K562 (cell line): ENCODE data around the gene PODN. TPM values are rescaled to one million over a fixed set of nuclear protein-coding genes. Genes with fewer than 3 reads are reported as not detected.

Experiments used
- ADNP ChIP-seq: fragments of 200-800 bp; sonication (Bioruptor generic); IDR thresholded peaks from 2 replicates; pipeline ENCODE4 v1.6.1; 2016; ENCODE audit warnings: missing genetic modification characterization, missing compliant biosample characterization
- BRD9 ChIP-seq: fragments of 450-650 bp; IDR thresholded peaks from 2 replicates; pipeline ENCODE4 v1.6.1; 2018; ENCODE audit warnings: low read depth; ENCODE audit not compliant: partially characterized antibody
- CBX8 ChIP-seq: fragments of 200-600 bp; sonication (generic); IDR thresholded peaks from 2 replicates; pipeline ENCODE4 v1.6.1; 2012; ENCODE audit warnings: borderline replicate concordance, mixed run types, low read depth, mild to moderate bottlenecking, moderate library complexity, mixed read lengths, low read length, control low read depth, inconsistent platforms; ENCODE audit not compliant: poor library complexity, severe bottlenecking; ENCODE audit errors: extremely low read depth
- CREB3 ChIP-seq: fragments of 450-650 bp; conservative IDR thresholded peaks from 2 replicates; pipeline ENCODE4 v1.6.1; 2016; ENCODE audit warnings: missing genetic modification characterization, low read depth, mild to moderate bottlenecking, missing compliant biosample characterization, moderate library complexity
- EZH2 ChIP-seq: IDR thresholded peaks from 2 replicates; pipeline ENCODE4 v1.6.1; 2012; ENCODE audit warnings: low read depth, mild to moderate bottlenecking, inconsistent platforms, low read length, borderline replicate concordance
- HDAC1 ChIP-seq, 2 experiments: fragments of 450-650 bp; IDR thresholded peaks; 2 replicates each; pipeline ENCODE4 v1.6.1; 2016 to 2017; ENCODE audit warnings: inconsistent platforms in 1 of 2, mild to moderate bottlenecking in 1 of 2, moderate library complexity in 1 of 2
- HMBOX1 ChIP-seq: sonication (generic); IDR thresholded peaks from 2 replicates; pipeline ENCODE4 v1.6.1; 2016
- HOMEZ ChIP-seq: fragments of 250-450 bp; sonication (Bioruptor Pico); IDR thresholded peaks from 2 replicates; pipeline ENCODE4 v1.4.0; 2020; ENCODE audit warnings: mild to moderate bottlenecking, moderate library complexity
- HSF4 ChIP-seq: fragments of 250-450 bp; sonication (Bioruptor Pico); IDR thresholded peaks from 2 replicates; pipeline ENCODE4 v2.1.2; 2022; ENCODE audit warnings: mild to moderate bottlenecking, moderate library complexity, borderline replicate concordance
- MCM5 ChIP-seq: fragments of 450-650 bp; IDR thresholded peaks from 2 replicates; pipeline ENCODE4 v1.6.1; 2016; ENCODE audit warnings: low read depth
- POLR2B ChIP-seq: fragments of 450-650 bp; IDR thresholded peaks from 2 replicates; pipeline ENCODE4 v1.6.1; 2018; ENCODE audit warnings: low read depth; ENCODE audit not compliant: partially characterized antibody
- POLR3G ChIP-seq: IDR thresholded peaks from 2 replicates; pipeline ENCODE4 v1.6.1; 2011; ENCODE audit not compliant: insufficient read length, insufficient replicate concordance; ENCODE audit errors: extremely low read depth
- PPARD ChIP-seq: fragments of 250-450 bp; sonication (Bioruptor Pico); IDR thresholded peaks from 2 replicates; pipeline ENCODE4 v1.8.0; 2022; ENCODE audit warnings: inconsistent platforms, mild to moderate bottlenecking, moderate library complexity
- RBBP5 ChIP-seq: fragments of 200-600 bp; sonication (generic); IDR thresholded peaks from 2 replicates; pipeline ENCODE4 v1.6.1; 2012; ENCODE audit warnings: borderline replicate concordance, mild to moderate bottlenecking, low read length, control low read depth, inconsistent platforms; ENCODE audit not compliant: insufficient read depth, poor library complexity, severe bottlenecking
- STAT5A ChIP-seq: IDR thresholded peaks from 2 replicates; pipeline ENCODE4 v1.6.1; 2012; ENCODE audit warnings: low read length, inconsistent platforms, borderline replicate concordance
- TEAD1 ChIP-seq, 2 experiments: fragments of 450-650 bp in 1 of 2; sonication (generic) in 1 of 2; formaldehyde crosslinking; IDR thresholded peaks; 2 replicates each; pipeline versions ENCODE4 v1.4.0 to v1.8.0; 2020 to 2022; ENCODE audit warnings: mild to moderate bottlenecking in 2 of 2, missing genetic modification reagents in 1 of 2
- XRCC5 ChIP-seq: fragments of 200-400 bp; formaldehyde crosslinking; IDR thresholded peaks from 2 replicates; pipeline ENCODE4 v1.6.1; 2017; ENCODE audit warnings: low read depth, mild to moderate bottlenecking, low read length
- ZNF589 ChIP-seq: fragments of 200-800 bp; sonication (Bioruptor generic); IDR thresholded peaks from 2 replicates; pipeline ENCODE4 v1.6.1; 2016; ENCODE audit warnings: low read depth, missing genetic modification characterization, missing compliant biosample characterization
- ZNF717 ChIP-seq: fragments of 250-450 bp; sonication (Bioruptor Pico); IDR thresholded peaks from 2 replicates; pipeline ENCODE4 v1.5.0; 2021
- ZNF76 ChIP-seq: fragments of 250-450 bp; sonication (Bioruptor Pico); IDR thresholded peaks from 2 replicates; pipeline ENCODE4 v1.4.0; 2020; ENCODE audit warnings: mild to moderate bottlenecking, moderate library complexity, borderline replicate concordance
- ZNF830 ChIP-seq: fragments of 250-450 bp; sonication (Bioruptor Pico); IDR thresholded peaks from 2 replicates; pipeline ENCODE4 v1.5.0; 2021; ENCODE audit warnings: mild to moderate bottlenecking
- polyA plus RNA-seq, 8 experiments: library from polyadenylated mRNA; depleted of rRNA in 4 of 8; stranded (reverse) in 5 of 8; unstranded in 3 of 8; fragments of >200 nt; fragmentation: Nextera tagmentation in 2 of 8; fragmentation: Illumina TruSeq in 1 of 8; extraction: Ambion mirVana in 2 of 8; extraction: Trizol in 1 of 8; gene quantifications; 2 replicates each; pipeline versions ENCODE4 v1.2.1 to v1.2.3, GENCODE V29; 2011 to 2014; ENCODE audit warnings: inconsistent platforms in 1 of 8, missing spikeins in 1 of 8
- total RNA-seq, 7 experiments: library from RNA; depleted of rRNA in 6 of 7; stranded (reverse); fragments of >200 nt in 6 of 7; fragmentation: Illumina TruSeq in 2 of 7; extraction: Trizol in 2 of 7; gene quantifications; 2 replicates each; pipeline versions ENCODE4 v1.2.1 to v1.2.3, GENCODE V29; 2011 to 2021; ENCODE audit warnings: low replicate concordance in 1 of 7
- TF ChIP-seq, protein P1 (sequence below), 2 experiments: fragments of 450-650 bp in 1 of 2; sonication (generic) in 1 of 2; formaldehyde crosslinking in 1 of 2; IDR thresholded peaks in 1 of 2; conservative IDR thresholded peaks in 1 of 2; 2 replicates each; pipeline versions ENCODE4 v1.6.1 to v1.8.1; 2016 to 2023; ENCODE audit warnings: mild to moderate bottlenecking in 2 of 2, moderate library complexity in 2 of 2, inconsistent platforms in 1 of 2, missing genetic modification reagents in 1 of 2

Gene PODN
- total and polyA plus RNA-seq, 9 of the 15 experiments (the other 6 are each of a cell fraction or from before 2014, with no cell fraction given): not detected

- no peak for TF ChIP-seq ADNP (tag)
- TF ChIP-seq STAT5A: no peak
- TF ChIP-seq EZH2: no peak
- TF ChIP-seq MCM5: no peak
- TF ChIP-seq, protein P1, sequence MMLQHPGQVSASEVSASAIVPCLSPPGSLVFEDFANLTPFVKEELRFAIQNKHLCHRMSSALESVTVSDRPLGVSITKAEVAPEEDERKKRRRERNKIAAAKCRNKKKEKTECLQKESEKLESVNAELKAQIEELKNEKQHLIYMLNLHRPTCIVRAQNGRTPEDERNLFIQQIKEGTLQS (IDR thresholded peaks at IDR 0.05): peak; percentile 79
- TF ChIP-seq, protein P1 (CRISPR knock-in tag; conservative IDR thresholded peaks at IDR 0.05): no peak
- no peak for TF ChIP-seq RBBP5
- no peak for TF ChIP-seq ZNF830
- no peak for TF ChIP-seq ZNF76 (CRISPR knock-in tag)
- no peak for TF ChIP-seq CREB3
- peak; percentile 82 for TF ChIP-seq HMBOX1
- no peak for TF ChIP-seq TEAD1 (CRISPR knock-in tag; IDR thresholded peaks at IDR 0.05)
- no peak for TF ChIP-seq POLR3G
- no peak for TF ChIP-seq HDAC1 (IDR thresholded peaks at IDR 0.05)
- no peak for TF ChIP-seq PPARD
- TF ChIP-seq HOMEZ (CRISPR knock-in tag): no peak
- TF ChIP-seq ZNF717 (CRISPR knock-in tag): no peak
- TF ChIP-seq CBX8: no peak
- TF ChIP-seq BRD9: no peak
- no peak for TF ChIP-seq POLR2B
- TF ChIP-seq HSF4 (CRISPR knock-in tag): no peak
- no peak for TF ChIP-seq XRCC5
- TF ChIP-seq ZNF589 (CRISPR knock-in tag): no peak
Measured at GRCh38 chr1:53047737-53048736, 14.0 kb upstream of the PODN start (continued).
